Heart left ventricle (tissue), 16 donors: ENCODE measurements around the gene TCTN3. TPM values are rescaled to one million over a fixed set of nuclear protein-coding genes. Genes with fewer than 3 reads are reported as not detected.
A peak's percentile ranks its signal among the peaks of the same experiment; 100 is the strongest.
"Not testable (repeated sequence)": the region's sequence is repeated elsewhere in the genome, so short reads cannot be mapped to it uniquely, and the experiment has no call there.

Experiments
- ATAC-seq, 4 donors: fragments of 200-7000 bp; cut with Tn5 transposase; one replicate each; pipeline ENCODE4 v1.9.1; 2020 to 2022; ENCODE audit warnings: moderate library complexity in 4 of 4, mild to moderate bottlenecking in 3 of 4, moderate number of reproducible peaks in 1 of 4
- DNase-seq, 5 donors: peaks; one replicate each; pipeline ENCODE4 v3.0.0-alpha.2; 2020
- H3K27ac ChIP-seq, 12 donors: fragments of 200-600 bp; sonication (generic) in 4 of 12; one replicate each; pipeline versions ENCODE4 v1.5.0 to v1.8.0; 2016 to 2022; ENCODE audit warnings: mild to moderate bottlenecking in 2 of 12
- H3K27me3 ChIP-seq, 9 donors: fragments of 200-600 bp; sonication (generic) in 2 of 9; one replicate each; pipeline versions ENCODE4 v1.5.1 to v1.8.0; 2016 to 2022; ENCODE audit warnings: mild to moderate bottlenecking in 3 of 9
- H3K36me3 ChIP-seq, 9 donors: fragments of 200-600 bp; sonication (generic) in 2 of 9; one replicate each; pipeline versions ENCODE4 v1.5.0 to v1.8.0; 2018 to 2022; ENCODE audit warnings: mild to moderate bottlenecking in 2 of 9
- H3K4me1 ChIP-seq, 12 donors: fragments of 200-600 bp; sonication (generic) in 4 of 12; one replicate each; pipeline versions ENCODE4 v1.5.0 to v1.8.0; 2016 to 2022; ENCODE audit warnings: mild to moderate bottlenecking in 3 of 12
- H3K4me3 ChIP-seq, 12 donors: fragments of 200-600 bp; sonication (generic) in 4 of 12; one replicate each; pipeline versions ENCODE4 v1.5.0 to v1.8.0; 2017 to 2022; ENCODE audit warnings: mild to moderate bottlenecking in 9 of 12, moderate library complexity in 4 of 12
- H3K9me3 ChIP-seq, 12 donors: fragments of 200-600 bp; sonication (generic) in 4 of 12; one replicate each; pipeline versions ENCODE4 v1.5.0 to v1.8.0; 2016 to 2022; ENCODE audit warnings: mild to moderate bottlenecking in 1 of 12
- POLR2A ChIP-seq, 2 donors: fragments of 450-650 bp; IDR thresholded peaks; one replicate each; pipeline ENCODE4 v1.6.1; 2017; ENCODE audit warnings: antibody characterized with exemption in 2 of 2, mild to moderate bottlenecking in 2 of 2, moderate library complexity in 2 of 2
- WGBS, 4 donors: extraction: QIAGEN DNeasy Blood & Tissue Kit in 2 of 4; methylation state at CpG; one replicate each; pipeline versions ENCODE4 v1.1.5 to v1.1.7; 2013 to 2018; 5-methylcytosine and 5-hydroxymethylcytosine counted together
- intact Hi-C, 10 donors: fragments of 100-400 bp; cut with DNase I; formaldehyde crosslinking; loops; one replicate each; pipeline versions ENCODE4 v1.11.1 to v1.14.2; 2022
- polyA plus RNA-seq, 2 donors: library from polyadenylated mRNA; stranded (reverse); fragments of 200-250 nt; gene quantifications; one replicate each; pipeline ENCODE4 v1.2.3, GENCODE V29; 2013
- total RNA-seq, 9 donors: library from RNA; depleted of rRNA in 2 of 9; stranded (reverse); fragments of >200 nt in 2 of 9; fragmentation: NEBNext Ultra II Directional in 3 of 9; extraction: Animal tissue kit (Norgen Biotek cat#: 25700) in 3 of 9; gene quantifications; one replicate each; pipeline versions ENCODE4 v1.1.0 to v1.2.4, GENCODE V29; 2016 to 2023
- TF ChIP-seq, protein P1 (sequence below), 12 donors: fragments of 200-600 bp; sonication (generic) in 4 of 12; IDR thresholded peaks; one replicate each; pipeline versions ENCODE4 v1.5.0 to v1.8.0; 2018 to 2022; ENCODE audit warnings: antibody characterized with exemption in 12 of 12, mild to moderate bottlenecking in 5 of 12
- donor health status: ischemic (EF 13 %, LVEDD 7.1; RV severe dilation, severe dysfunction).
- donor health status: healthy with polysubstance abuse.
- donor health status: DM: no; HTN: yes; CAD: no.
- donor health status: DM: no; HTN: no; CAD: no.
- donor health status: ischemic (EF 25% LVEDD 6.9; RV normal size, moderate dysfunction).
- donor health status: ischemic (EF 25% LVEDD 5.7; RV mildly dilated, moderate dysfunction).
- donor health status: healthy.
- donor health status: DM: yes; HTN: yes; CAD: no.
- donor health status: ischemic (EF 35%, LVEDD 5.7; RV mildly dilated, moderate dysfunction).
- donor health status: nonischemic (EF 11% LVEDD 7.7; RV severe dilation, severe dysfunction).
- donor health status: DM: yes; HTN: yes; CAD: no.
- donor health status: PGD.
- donor health status: ischemic (EF 29% LVEDD 5.4; RV normal size, mild dysfunction).
- donor health status: nonischemic (EF 23%, LVEDD 6.1; RV moderate dilation, normal function).

The TCTN3 gene
- total and polyA plus RNA-seq, 11 donors, result 4.5 to 22.7 (median 12.3) TPM

DNA sequence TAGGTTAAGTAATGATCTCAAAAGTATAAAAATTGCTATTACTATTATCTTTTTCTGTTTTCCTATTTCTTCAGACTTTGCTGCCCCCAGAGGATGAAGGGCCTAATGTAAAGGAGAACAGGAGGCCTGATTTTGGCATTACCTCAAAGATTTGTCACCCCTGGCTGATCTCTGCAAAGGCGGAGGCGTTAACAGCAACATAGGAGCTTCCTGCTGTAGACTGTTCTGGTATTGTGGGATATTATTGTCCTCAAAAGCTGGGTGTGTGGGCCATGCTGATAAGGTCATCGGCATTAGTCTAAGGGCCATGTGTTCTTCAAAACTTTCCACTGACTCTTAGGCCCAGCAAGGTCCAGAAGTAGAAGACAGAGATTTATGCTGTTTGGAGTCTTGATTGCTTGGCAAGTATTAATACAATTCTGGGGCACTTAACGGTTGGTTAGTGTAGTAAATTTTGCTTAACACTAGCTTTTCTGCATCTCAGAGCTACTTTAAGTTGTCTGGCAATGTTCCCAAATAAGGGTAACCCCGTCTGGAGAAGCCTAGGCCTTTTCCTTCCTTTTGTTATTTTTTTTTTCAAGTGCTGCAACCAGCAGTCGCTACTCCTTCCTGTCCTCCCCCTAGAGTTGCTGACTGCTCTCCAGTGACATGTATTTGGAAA, 48.2 kb upstream of the TCTN3 start:
- Histone ChIP-seq H3K4me1 (peaks cover 0 to 36% (median 13%) of the 10 kb centered on the region in 12 donors), H3K36me3 (no peaks in the 10 kb centered on the region), H3K27ac (peak overlapping the region; percentile 64 to 88 (median 75)), H3K9me3 (peaks cover 0 to 14% (median 0%) of the 10 kb centered on the region in 12 donors), H3K4me3 (no peak overlapping the region), H3K27me3 (no peaks in the 10 kb centered on the region)
- TF ChIP-seq, protein P1, sequence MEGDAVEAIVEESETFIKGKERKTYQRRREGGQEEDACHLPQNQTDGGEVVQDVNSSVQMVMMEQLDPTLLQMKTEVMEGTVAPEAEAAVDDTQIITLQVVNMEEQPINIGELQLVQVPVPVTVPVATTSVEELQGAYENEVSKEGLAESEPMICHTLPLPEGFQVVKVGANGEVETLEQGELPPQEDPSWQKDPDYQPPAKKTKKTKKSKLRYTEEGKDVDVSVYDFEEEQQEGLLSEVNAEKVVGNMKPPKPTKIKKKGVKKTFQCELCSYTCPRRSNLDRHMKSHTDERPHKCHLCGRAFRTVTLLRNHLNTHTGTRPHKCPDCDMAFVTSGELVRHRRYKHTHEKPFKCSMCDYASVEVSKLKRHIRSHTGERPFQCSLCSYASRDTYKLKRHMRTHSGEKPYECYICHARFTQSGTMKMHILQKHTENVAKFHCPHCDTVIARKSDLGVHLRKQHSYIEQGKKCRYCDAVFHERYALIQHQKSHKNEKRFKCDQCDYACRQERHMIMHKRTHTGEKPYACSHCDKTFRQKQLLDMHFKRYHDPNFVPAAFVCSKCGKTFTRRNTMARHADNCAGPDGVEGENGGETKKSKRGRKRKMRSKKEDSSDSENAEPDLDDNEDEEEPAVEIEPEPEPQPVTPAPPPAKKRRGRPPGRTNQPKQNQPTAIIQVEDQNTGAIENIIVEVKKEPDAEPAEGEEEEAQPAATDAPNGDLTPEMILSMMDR (IDR thresholded peaks at IDR 0.05), result peak in 8 of 12 donors; percentile 8 to 46 (median 24)
- no peak for TF ChIP-seq POLR2A (IDR thresholded peaks at IDR 0.05)
- intact Hi-C loops, result loop anchor here in 3 of 10 donors (1.0 to 10.0 kb wide), 5 partner anchors 50 to 100 kb away; partner anchors contain the start of gene TCTN3 (in 1 of the 3)
- 18 to 31% (median 26%) methylated on average over 6 of the region's 6 CpGs for WGBS, 4 donors
- peak; percentile 93 to 98 (median 96) for ATAC-seq
- peak in 4 of 5 donors; percentile 37 to 73 (median 51) for DNase-seq

DNA sequence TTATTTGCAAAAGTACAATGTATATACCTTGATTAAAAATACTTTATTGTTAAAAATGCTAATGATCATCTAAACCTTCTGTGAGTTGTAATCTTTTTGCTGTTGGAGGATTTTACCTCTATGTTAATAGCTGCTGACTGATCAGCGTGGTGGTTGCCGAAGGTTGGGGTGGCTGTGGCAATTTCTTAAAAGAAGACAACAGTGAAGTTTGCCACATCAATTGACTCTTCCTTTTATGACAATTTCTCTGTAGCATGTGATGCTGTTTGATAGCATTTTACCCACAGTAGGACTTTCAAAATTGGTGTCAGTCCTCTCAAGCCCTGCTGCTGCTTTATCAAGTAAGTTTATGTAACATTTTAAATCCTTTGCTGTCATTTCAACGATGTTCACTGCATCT, 45.3 kb upstream of the TCTN3 start:
- 90 to 98% (median 93%) methylated on average over 3 of the region's 3 CpGs for WGBS, 4 donors
- Histone ChIP-seq H3K36me3 (no peaks in the 10 kb centered on the region), H3K4me1 (peaks cover 0 to 31% (median 13%) of the 10 kb centered on the region in 12 donors), H3K27me3 (no peaks in the 10 kb centered on the region), H3K9me3 (peaks cover 0 to 14% (median 0%) of the 10 kb centered on the region in 12 donors), H3K4me3 (no peak overlapping the region), H3K27ac (no peak overlapping the region)
- no peak for TF ChIP-seq POLR2A (IDR thresholded peaks at IDR 0.05)
- TF ChIP-seq, protein P1 (IDR thresholded peaks at IDR 0.05), result no peak
- intact Hi-C loops, result no loop called here
- DNase-seq (no peak), ATAC-seq (no peak)

- Histone ChIP-seq H3K4me1 (peaks cover 0 to 29% (median 0%) of the 10 kb centered on the region in 12 donors), H3K9me3 (peaks cover 0 to 23% (median 9%) of the 10 kb centered on the region in 12 donors)
- intact Hi-C loops, ATAC-seq, H3K27ac ChIP-seq, H3K36me3 ChIP-seq, DNase-seq, H3K4me3 ChIP-seq, H3K27me3 ChIP-seq: not testable (repeated sequence)
- WGBS, 4 donors, result 86 to 97% (median 93%) methylated on average over 6 of the region's 6 CpGs
Observed at GRCh38 chr10:95732907-95733306, 39.2 kb upstream of the TCTN3 start.

- Histone ChIP-seq H3K4me3 (no peak overlapping the region), H3K4me1 (peaks cover 0 to 29% (median 0%) of the 10 kb centered on the region in 12 donors), H3K27ac (peak overlapping the region; percentile 1 to 87 (median 63)), H3K27me3 (no peaks in the 10 kb centered on the region), H3K9me3 (peaks cover 0 to 23% (median 9%) of the 10 kb centered on the region in 12 donors), H3K36me3 (no peaks in the 10 kb centered on the region)
- no peak for DNase-seq
- no peak for ATAC-seq
- TF ChIP-seq, protein P1 (IDR thresholded peaks at IDR 0.05), result no peak
- intact Hi-C loops, result no loop called here
- WGBS, 4 donors, result 87 to 93% (median 91%) methylated on average over 1 of the region's 1 CpG
Observed at GRCh38 chr10:95730233-95730632, 36.5 kb upstream of the TCTN3 start.
